ENCODE results near the gene CEACAM4.
"Not testable (repeated sequence)": the region's sequence is repeated elsewhere in the genome, so short reads cannot be mapped to it uniquely, and the experiment has no call there.

The CEACAM4 gene

DNA sequence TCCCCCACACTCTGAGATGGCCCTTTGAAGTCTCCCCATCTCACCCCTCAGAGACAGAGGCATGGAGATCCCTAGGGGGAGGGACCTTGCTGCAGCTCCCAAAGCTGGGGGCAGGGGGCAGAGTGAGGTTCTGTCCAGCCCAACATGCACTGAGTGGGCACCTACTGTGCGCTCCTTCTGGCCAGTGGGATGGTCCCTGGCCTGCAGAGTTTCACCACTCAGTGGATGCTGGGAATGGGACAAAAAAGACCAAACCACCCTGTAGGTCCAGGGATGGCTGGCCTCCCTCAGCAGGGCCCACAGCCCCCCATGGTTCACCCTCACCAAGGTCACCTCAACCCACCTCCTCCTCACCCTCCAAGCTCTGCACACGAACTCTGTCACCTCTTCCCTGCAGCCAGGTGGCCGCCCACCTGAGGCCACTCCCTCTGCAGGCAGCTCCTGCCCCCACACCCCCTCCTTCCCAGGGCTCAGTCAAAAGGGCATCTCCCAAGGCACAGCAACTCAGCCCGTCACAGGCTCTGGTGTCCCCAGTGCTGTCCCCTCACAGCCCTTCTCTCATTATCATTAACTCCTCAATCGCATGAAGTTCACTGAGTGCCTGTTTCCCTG lies 34.8 kb downstream of the CEACAM4 start:
- no peak for DNase-seq (ENCODE audit: insufficient read length)
- FAIRE-seq: no peak
- TF ChIP-seq TAF1 (IDR thresholded peaks at IDR 0.05; ENCODE audit: borderline replicate concordance, low read depth, low read length) (no peak), POLR2A (IDR thresholded peaks at IDR 0.05; ENCODE audit: low read depth, low read length) (no peak), POLR2AphosphoS5 (IDR thresholded peaks at IDR 0.05; ENCODE audit: low read depth, low read length) (no peak)

GRCh38 chr19:41590936-41591335 lies 35.9 kb downstream of the CEACAM4 start:
- DNase-seq (ENCODE audit: insufficient read length) (no peak), FAIRE-seq (no peak)
- TF ChIP-seq POLR2A (IDR thresholded peaks at IDR 0.05; ENCODE audit: low read depth, low read length): no peak
- no peak for TF ChIP-seq TAF1 (IDR thresholded peaks at IDR 0.05; ENCODE audit: borderline replicate concordance, low read depth, low read length)
- no peak for TF ChIP-seq POLR2AphosphoS5 (IDR thresholded peaks at IDR 0.05; ENCODE audit: low read depth, low read length)

DNA sequence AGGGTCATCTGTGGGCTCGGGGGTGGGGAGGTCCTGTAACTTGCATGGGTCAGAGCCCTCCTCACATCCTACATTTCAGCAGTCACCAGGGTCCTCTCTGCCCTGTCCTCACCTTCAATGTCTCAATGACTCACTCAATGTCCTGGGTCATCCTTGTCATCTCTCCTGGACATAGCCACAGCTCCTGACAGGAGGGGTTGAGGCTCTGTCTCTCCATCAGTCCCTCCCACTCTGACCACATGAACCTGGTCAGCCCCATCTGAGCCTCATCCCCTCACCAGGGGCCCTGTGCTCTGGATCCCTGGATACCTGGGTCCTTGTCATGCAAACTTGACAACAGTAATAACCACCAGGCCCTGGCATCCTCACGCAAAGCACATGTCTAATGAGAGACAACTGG lies 37.5 kb downstream of the CEACAM4 start:
- DNase-seq (ENCODE audit: insufficient read length) (no peak), FAIRE-seq (no peak)
- TF ChIP-seq POLR2AphosphoS5 (IDR thresholded peaks at IDR 0.05; ENCODE audit: low read depth, low read length) (no peak), TAF1 (IDR thresholded peaks at IDR 0.05; ENCODE audit: borderline replicate concordance, low read depth, low read length) (no peak), POLR2A (IDR thresholded peaks at IDR 0.05; ENCODE audit: low read depth, low read length) (no peak)

GRCh38 chr19:41588497-41589209 lies 38.2 kb downstream of the CEACAM4 start:
- FAIRE-seq (no peak), DNase-seq (ENCODE audit: insufficient read length) (no peak)
- TF ChIP-seq POLR2AphosphoS5 (IDR thresholded peaks at IDR 0.05; ENCODE audit: low read depth, low read length) (no peak), POLR2A (IDR thresholded peaks at IDR 0.05; ENCODE audit: low read depth, low read length) (no peak), TAF1 (IDR thresholded peaks at IDR 0.05; ENCODE audit: borderline replicate concordance, low read depth, low read length) (no peak)

GRCh38 chr19:41587838-41588210 lies 39.0 kb downstream of the CEACAM4 start:
- no peak for TF ChIP-seq POLR2AphosphoS5 (IDR thresholded peaks at IDR 0.05; ENCODE audit: low read depth, low read length)
- TF ChIP-seq TAF1 (IDR thresholded peaks at IDR 0.05; ENCODE audit: borderline replicate concordance, low read depth, low read length): no peak
- no peak for TF ChIP-seq POLR2A (IDR thresholded peaks at IDR 0.05; ENCODE audit: low read depth, low read length)
- FAIRE-seq (no peak), DNase-seq (ENCODE audit: insufficient read length) (no peak)

GRCh38 chr19:41587101-41587837 lies 39.6 kb downstream of the CEACAM4 start:
- DNase-seq (ENCODE audit: insufficient read length): no peak
- FAIRE-seq: no peak
- TF ChIP-seq POLR2A (IDR thresholded peaks at IDR 0.05; ENCODE audit: low read depth, low read length) (no peak), POLR2AphosphoS5 (IDR thresholded peaks at IDR 0.05; ENCODE audit: low read depth, low read length) (no peak), TAF1 (IDR thresholded peaks at IDR 0.05; ENCODE audit: borderline replicate concordance, low read depth, low read length) (no peak)

DNA sequence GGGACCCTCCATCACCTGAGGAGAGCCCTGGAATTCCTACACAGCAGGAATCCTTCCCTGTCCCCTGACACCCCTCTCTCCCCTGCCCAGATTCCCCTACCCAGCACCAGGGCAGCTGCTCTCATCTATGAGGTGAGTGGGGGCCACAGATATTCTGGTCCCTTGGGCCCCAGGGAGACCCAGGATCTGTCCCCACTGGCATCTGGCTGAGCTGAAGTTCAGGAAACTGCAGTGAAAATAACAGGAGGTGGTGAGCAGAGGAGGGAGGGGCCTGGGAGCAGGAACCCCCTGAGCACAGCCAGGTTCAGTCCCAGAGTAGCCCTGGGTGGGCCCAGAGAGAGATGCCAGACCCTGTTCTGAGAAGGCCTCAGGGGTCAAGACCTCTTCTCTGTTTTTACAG lies 40.8 kb downstream of the CEACAM4 start:
- FAIRE-seq (no peak), DNase-seq (ENCODE audit: insufficient read length) (no peak)
- TF ChIP-seq TAF1 (IDR thresholded peaks at IDR 0.05; ENCODE audit: borderline replicate concordance, low read depth, low read length): no peak
- TF ChIP-seq POLR2AphosphoS5 (IDR thresholded peaks at IDR 0.05; ENCODE audit: low read depth, low read length): no peak
- no peak for TF ChIP-seq POLR2A (IDR thresholded peaks at IDR 0.05; ENCODE audit: low read depth, low read length)

DNA sequence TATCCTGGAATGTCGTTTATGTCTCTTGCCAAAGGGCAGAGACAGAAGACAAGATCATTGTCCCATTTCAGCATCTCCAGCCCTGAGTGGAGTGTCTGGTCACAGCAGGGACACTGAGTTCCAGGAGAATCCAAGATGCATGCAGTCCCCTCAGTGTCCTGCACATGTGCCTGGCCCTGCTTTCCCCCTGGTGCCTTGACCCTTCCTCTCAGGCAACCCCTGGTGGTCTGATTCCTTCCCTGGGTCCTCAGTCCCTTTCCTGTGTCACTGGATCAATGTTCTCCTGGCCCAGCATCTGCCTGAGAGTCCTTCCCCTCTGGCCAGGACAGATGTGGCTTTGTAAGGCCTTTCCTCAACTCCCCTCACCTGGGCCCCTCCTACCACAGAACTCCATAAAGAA lies 41.9 kb downstream of the CEACAM4 start:
- DNase-seq (ENCODE audit: insufficient read length): no peak
- TF ChIP-seq POLR2AphosphoS5 (IDR thresholded peaks at IDR 0.05; ENCODE audit: low read depth, low read length): no peak
- TF ChIP-seq POLR2A (IDR thresholded peaks at IDR 0.05; ENCODE audit: low read depth, low read length): no peak
- no peak for TF ChIP-seq TAF1 (IDR thresholded peaks at IDR 0.05; ENCODE audit: borderline replicate concordance, low read depth, low read length)
- FAIRE-seq: no peak

DNA sequence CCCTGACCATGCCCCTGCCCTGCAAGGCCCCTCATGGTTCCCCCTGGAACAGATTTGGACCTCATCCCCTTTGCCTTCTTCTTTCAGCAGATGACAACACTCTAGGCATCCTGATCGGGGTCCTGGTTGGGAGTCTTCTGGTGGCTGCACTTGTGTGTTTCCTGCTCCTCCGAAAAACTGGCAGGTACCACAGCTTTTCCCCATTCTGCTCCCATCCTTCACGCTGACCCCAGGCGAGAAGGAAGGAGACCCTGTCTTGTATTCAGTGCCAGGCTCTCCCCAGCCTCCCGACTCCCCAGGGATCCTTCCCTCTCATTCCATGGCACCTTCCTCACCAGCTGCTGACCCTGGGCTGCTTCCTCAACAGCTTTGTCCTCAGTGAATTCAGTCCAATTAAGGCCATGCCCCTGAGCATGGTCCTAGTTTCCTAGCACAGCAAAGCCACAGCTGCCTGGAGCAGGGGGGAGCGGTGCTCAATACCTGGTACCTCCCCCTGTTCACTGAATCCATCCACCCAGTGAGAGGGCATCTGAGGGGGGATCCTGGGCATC lies 42.5 kb downstream of the CEACAM4 start:
- no peak for DNase-seq (ENCODE audit: insufficient read length)
- no peak for FAIRE-seq
- TF ChIP-seq TAF1 (IDR thresholded peaks at IDR 0.05; ENCODE audit: borderline replicate concordance, low read depth, low read length) (no peak), POLR2A (IDR thresholded peaks at IDR 0.05; ENCODE audit: low read depth, low read length) (no peak), POLR2AphosphoS5 (IDR thresholded peaks at IDR 0.05; ENCODE audit: low read depth, low read length) (no peak)

- DNase-seq (ENCODE audit: insufficient read length); FAIRE-seq: not testable (repeated sequence)
Measured at GRCh38 chr19:41582577-41583182, 44.2 kb downstream of the CEACAM4 start.

DNA sequence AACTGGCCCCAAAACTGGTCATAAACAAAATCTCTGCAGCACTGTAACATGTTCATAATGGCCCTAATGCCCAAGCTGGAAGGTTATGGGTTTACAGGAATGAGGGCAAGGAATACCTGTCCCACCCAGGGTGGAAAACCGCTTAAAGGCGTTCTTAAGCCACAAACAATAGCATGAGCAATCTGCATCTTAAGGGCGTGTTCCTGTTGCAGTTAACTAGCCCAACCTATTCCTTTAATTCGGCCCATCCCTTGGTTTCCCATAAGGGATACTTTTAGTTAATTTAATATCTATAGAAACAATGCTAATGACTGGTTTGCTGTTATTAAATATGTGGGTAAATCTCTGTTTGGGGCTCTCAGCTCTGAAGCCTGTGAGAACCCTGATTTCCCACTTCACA lies 45.8 kb downstream of the CEACAM4 start:
- not testable (repeated sequence) for FAIRE-seq; DNase-seq (ENCODE audit: insufficient read length)

Data from GM12892 (cell line).